CD4-positive, alpha-beta T cell treated with Interferon alpha-2 for 1 hour (primary cell): ENCODE measurements around the gene DCDC2C.

ENCODE experiments used
- DNase-seq, 2 donors: peaks; one replicate each; pipeline ENCODE4 v3.0.0-alpha.2; 2020 to 2022

The DCDC2C gene

DNA sequence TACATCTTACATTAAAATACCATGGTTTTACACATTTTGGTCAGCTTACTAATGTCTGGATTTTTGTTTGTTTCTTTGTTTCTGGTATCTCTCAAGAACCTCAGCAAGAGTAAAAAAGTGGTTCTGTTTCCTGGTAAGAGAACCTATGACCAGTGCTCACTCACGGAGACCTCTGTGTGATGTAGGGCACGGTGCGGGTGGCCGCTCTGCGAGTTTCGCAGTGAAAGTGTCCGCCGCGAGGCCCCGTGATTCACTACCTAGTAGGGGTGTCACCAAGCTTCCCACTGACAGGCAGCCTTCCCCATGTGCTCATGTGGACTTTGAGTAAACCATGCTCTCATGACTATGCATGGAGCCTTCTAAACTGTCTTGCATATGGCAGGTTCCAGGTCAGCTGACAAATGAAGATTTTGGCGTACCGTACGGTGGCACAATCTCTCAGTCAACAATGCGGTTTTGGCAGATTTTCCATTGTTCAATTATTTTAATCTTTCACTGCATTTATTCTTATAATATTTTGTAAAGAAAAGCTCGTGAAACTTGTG is 137.3 kb downstream of the DCDC2C start:
- no peak for DNase-seq

DNA sequence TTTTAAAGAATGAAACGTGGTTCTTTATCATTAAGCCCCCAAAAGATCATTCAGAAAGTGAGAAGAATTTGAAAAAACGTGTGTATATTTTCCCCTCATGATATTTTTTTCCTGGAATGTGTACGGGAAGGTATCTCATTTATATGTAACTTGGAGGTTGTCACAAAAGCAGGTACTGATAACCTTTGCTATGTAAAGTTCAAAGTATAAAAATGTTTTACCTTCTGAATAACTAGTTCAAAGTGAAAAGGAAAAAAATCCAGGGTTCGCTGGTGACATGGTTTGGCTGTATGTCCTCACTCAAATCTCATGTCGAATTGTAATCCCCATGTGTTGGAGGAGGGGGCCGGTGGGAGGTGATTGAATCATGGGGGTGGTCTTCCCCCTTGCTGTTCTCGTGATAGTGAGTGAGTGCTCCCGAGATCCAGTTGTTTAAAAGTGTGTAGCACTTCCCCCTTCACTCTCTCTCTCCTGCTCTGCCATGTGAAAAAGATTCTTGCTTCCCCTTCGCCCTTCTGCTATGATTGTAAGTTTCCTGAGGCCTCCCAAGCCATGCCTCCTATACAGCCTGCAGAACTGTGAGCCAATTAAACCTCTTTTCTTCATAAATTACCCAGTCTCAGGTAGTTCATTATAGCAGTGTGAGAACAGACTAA is 144.2 kb downstream of the DCDC2C start:
- no peak for DNase-seq

- no peak for DNase-seq
These were observed 145.4 kb downstream of the DCDC2C start for GRCh38 chr2:3848776-3849175.

GRCh38 chr2:3849213-3849612 is 145.8 kb downstream of the DCDC2C start:
- no peak for DNase-seq

DNA sequence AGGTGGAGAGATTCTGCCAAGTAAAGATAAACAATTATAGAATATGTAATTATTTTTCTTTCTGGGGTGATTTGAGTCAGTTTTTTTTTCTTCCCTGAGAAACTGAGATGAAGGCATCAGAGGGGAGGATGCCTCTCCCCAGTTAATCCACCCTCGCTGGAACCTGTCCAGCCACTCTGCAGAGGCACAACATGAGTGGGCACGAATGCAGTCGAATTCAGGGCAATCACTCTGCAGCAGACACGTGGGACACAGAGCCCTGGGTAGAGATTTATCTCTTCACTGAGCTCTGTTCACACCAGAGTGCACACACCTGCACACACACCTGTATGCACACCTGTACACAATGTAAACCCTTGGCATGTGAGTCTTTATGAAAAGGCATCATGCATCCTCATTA is 154.2 kb downstream of the DCDC2C start:
- DNase-seq = no peak

DNA sequence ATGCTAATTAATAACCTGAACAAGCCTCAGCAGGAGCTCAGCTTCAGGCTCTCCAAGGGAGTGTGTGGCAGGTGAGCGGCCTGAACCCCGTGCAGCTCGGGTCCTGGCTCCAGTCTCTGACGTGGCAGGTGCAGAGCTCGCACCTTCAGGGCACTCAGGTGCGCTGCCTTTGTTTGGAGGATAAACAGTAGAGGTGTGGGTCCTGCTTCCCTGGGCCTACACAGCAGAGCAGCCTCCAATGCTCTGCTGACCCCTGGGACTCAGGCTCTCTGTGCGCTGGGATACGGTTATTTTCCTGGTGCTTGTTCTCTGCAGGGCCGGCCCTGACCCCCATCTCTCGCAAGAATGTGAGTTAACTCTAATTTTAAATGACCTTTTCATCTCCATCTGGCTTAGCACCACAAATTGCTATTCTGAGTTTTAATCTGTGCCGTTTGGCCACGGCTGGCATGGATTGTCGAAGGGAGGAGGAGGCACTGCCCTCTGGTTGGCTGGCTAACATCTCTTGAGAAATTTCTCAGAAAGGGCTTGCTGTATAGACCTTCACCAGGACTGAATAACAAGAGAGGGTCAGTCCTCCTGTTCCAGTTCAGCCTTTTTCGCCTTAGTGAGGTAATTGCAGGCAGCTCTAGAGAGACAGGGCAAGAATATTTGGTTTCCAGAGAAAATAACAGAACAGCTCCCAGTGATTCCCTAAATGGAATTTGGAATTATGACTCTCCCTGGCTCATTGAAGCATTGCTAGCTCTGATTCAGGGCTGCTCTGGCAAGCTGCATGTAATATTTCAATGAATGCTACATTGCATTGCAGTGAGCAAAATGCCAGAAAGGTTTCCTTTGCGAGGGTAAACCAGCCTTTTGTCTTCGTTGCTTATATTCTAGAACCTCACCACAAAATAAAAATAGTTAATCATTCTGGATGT is 161.8 kb downstream of the DCDC2C start:
- DNase-seq = no peak

DNA sequence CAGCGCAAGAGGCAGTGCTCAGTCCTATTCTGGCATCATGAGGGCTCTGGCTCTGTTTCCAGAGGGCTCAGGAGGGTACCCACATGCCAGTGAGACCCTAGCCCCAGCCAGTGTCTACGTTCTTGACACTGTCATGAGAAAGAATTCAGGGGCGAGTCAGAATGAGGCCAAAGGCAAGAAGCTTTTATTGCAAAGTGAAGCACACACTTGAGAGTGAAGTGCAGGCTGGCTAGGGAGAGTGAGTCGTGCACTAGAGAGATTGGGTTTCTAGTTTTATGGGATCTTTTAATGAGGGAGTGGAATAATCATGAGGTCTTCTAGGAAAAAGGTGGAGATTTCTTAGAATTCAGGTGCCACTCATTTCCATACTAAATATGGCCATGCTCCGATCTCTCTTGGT is 164.1 kb downstream of the DCDC2C start:
- DNase-seq = no peak

- DNase-seq = no peak
These were observed 164.8 kb downstream of the DCDC2C start for GRCh38 chr2:3868012-3868805.

DNA sequence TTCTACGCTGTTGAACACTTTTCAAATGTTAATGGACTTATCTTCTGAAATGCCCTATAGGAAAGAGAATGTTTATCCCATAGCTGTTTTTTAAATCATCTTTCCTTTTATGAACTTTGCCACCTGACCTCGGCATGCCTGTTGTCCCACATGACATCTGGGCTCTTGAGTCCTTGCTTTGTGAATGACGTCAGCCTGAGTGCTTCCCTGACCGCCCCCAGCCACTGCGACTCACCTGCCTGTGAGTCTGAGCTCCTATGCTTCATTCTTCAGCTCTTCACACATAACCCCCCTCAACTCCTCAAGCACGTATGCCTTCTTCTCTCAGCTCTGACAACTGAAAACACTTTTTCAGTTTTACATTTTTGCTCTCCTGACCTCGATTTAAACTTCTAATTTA is 166.8 kb downstream of the DCDC2C start:
- DNase-seq = no peak

DNA sequence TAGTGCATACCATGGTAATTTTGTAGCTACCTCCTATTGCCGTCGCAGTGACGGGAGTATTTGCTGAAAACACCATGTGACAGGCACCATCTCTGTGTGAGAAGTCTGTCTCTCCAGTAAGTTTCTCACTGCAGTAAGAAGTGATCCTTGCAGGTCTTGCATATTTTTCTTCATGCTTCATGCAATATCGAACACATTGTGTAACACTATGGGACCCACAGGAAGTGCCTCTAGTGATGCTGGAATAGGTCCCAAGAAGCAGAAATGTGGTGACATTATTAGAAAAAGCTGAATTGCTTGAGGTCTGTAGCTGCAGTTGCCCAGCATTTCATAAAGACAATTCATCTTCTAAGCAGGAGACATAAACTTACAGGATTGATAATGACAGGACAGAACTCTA is 167.6 kb downstream of the DCDC2C start:
- no peak for DNase-seq

GRCh38 chr2:3872451-3872850 is 169.1 kb downstream of the DCDC2C start:
- DNase-seq = no peak

GRCh38 chr2:3873899-3874298 is 170.5 kb downstream of the DCDC2C start:
- no peak for DNase-seq

DNA sequence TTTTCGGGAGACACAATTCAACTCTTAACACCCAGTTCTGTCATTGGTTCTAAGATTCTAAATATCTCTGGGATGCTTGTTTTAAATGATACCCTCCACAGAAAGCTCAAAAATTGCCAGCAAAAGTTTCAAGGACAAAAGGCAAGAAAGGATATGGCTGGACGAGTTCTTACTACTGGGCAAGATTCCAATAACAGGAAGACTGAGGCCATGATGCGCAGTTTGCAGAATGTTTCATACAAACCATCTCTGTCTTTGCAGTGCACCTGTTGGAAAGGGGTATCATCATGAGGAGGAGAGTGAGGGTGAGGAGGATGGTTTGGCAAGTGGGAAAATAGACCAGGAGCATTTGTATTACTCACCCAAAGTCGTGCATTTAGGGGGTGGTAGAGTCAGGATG is 172.8 kb downstream of the DCDC2C start:
- DNase-seq = no peak

DNA sequence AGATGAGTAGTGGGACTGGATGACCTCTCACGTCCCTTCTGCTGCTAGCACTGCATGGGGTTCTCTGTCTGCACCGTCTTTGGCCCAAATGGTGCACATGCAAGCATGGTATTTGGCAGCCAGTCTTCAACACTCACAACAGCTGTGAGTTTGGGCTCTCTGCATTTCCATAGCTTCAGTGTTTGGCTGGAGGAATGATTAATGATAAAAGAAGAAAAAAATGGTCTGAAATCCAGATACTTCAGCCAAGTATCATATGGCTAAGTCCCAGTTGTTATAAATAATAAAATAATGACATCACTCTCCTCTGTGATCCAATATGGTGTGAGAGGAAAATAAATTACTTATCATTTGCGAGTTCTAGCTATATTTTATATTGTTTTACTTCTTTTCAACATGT is 173.3 kb downstream of the DCDC2C start:
- DNase-seq = no peak

DNA sequence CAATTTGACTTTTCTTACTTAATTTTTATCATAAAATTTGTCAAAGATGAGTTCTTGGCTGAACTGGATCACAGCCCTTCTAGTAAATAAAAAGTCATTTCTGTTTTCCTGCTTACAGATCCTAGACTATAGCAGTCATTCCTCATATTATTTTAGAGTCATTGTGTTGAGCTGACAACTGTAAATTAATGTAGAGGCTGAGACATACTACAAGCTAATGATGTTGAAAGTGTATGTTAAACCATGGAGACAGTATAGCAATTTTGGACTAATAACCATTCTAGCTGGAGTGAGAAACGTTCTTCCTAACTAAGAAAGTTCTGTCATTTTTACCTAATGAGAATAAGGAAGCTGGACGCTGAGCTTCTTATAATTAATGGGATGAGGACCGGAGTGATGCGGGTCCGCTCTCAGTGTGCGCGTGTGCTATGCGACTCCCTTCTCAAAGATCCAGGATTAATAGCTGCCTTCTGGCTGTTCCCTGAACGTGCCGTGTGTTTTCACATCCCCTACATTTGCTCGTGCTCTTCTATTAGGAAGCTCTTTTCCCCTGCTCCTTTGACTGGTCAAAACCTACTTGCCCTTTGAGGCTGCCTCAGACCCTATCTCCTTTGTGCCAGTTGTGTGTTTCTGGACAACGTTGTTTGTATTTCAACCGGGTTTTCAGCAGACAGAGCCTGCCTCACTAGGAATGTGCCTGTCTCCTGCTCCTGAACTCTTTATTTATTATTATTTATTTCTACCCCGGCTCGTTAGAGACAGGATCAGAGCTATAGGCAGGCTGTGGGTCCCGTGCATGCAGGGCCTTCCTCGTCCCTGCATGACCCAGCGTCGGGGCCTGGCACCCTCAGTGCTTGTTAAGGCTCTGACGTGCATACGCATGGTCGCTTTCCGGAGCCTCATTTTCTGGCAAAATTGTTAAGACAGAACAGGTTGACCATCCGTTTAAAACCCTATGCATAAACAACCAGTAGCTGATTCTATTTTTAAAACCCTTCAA is 182.6 kb downstream of the DCDC2C start:
- no peak for DNase-seq

DNA sequence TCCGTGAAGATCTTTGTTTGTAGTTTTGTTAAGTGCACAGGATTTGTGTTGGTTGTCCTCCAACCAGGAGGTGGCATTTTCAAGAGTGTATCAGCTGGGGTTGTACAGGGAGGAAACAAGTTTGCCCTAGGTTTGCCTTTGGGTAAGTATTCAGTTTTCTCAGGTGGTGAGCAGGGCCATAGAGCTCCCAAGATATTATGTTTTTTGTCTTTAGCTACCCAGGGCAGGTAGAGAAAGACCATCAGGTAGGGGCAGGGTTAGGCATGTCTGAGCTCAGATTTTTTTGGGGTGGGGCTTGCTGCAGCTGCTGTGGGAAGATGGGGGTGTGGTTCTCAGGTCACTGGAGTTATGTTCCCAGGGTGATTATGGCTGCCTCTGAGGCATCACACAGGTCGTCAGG is 191.6 kb downstream of the DCDC2C start:
- no peak for DNase-seq
